GM18508 (cell line): ENCODE measurements around the gene FUT8.
"Not testable (repeated sequence)": the region's sequence is repeated elsewhere in the genome, so short reads cannot be mapped to it uniquely, and the experiment has no call there.

Experiments used
- ATAC-seq: cut with Tn5 transposase; IDR thresholded peaks from one replicate; pipeline ENCODE4 v1.9.1; 2021; ENCODE audit warnings: moderate number of reproducible peaks; ENCODE audit not compliant: insufficient read depth, unreplicated experiment

The FUT8 gene

DNA sequence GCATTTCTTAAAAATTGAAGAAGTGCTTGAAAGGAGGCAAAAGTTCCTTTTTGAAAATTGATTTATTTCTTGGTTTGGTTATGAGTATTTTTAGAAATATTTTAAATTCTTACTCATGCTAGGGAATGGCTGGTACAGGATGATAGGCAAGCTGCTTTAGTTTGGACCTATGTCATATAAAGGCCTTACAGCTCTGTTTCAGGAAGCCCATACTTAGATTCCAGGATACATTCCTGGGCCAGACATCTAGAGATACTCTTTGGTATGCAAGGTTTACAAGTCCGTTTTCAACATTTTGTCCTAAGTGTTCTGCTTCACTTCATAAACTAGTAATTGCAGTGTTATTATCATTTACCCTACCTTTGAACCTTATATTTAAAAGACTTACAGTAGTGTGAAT is 186.8 kb downstream of the FUT8 start:
- ATAC-seq = no peak

DNA sequence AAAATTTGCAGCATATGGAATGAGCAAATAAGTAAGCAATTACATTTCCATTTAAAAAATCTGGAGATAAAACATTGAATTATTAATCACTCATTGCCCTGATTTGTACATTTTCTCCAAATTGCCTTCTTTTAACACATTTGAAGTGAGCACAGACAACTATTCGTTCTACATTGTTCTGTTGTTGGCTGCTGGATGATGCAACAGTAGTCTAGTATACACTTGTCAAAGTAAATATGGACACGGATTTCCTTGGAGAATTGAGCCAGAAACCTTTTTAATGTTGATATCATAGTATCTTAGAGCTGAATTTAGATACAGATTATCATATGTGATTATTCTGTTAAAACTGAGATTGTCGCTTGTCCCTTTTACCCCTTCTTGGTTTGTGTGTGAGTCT is 188.2 kb downstream of the FUT8 start:
- ATAC-seq = no peak

GRCh38 chr14:65604535-65604934 is 192.0 kb downstream of the FUT8 start:
- ATAC-seq = no peak

- ATAC-seq = no peak
These were observed 192.4 kb downstream of the FUT8 start for GRCh38 chr14:65604936-65605335.

DNA sequence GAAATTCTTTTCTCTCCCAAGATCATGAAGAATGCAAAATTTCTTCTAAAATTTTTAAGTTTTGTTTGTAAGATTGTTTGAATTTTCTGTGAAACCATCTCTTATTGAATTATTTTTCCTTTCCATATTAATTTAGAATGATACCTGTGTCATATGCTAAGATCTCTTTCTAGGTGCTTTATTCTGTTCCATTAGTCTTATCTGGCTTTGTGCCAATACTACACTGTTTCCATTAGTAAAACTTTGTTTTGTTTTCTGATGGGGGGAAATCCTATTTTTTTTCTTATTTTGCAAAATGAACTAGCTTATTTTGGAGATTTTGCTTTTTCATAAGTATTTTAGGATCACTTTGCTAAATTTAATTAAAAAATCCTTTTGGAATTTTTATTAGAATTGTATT is 193.9 kb downstream of the FUT8 start:
- no peak for ATAC-seq

- no peak for ATAC-seq
These were observed 200.7 kb downstream of the FUT8 start for GRCh38 chr14:65613131-65613650.

- ATAC-seq = no peak
These were observed 206.5 kb downstream of the FUT8 start for GRCh38 chr14:65618996-65619395.

- no peak for ATAC-seq
These were observed 207.7 kb downstream of the FUT8 start for GRCh38 chr14:65620195-65620594.

- ATAC-seq = no peak
These were observed 210.2 kb downstream of the FUT8 start for GRCh38 chr14:65622703-65623102.

GRCh38 chr14:65623759-65624158 is 211.2 kb downstream of the FUT8 start:
- ATAC-seq = no peak

GRCh38 chr14:65627315-65627714 is 214.8 kb downstream of the FUT8 start:
- ATAC-seq = no peak

GRCh38 chr14:65628664-65629063 is 216.1 kb downstream of the FUT8 start:
- ATAC-seq = no peak

GRCh38 chr14:65631040-65631439 is 218.5 kb downstream of the FUT8 start:
- no peak for ATAC-seq

DNA sequence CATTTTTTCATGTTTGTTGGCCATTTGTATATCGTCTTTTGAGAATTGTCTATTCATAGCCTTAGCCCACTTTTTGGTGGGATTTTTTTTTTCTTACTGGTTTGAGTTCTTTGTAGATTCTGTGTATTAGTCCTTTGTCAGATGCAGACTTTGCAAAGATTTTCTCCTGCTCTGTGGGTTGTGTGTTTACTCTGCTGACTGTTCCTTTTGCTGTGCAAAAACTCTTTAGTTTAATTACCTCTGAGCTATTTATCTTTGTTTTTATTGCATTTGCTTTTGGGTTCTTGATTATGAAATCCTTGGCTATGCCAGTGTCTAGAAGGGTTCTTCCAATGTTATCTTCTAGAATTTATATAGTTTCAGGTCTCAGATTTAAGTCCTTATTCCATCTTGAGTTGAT is 220.0 kb downstream of the FUT8 start:
- no peak for ATAC-seq

DNA sequence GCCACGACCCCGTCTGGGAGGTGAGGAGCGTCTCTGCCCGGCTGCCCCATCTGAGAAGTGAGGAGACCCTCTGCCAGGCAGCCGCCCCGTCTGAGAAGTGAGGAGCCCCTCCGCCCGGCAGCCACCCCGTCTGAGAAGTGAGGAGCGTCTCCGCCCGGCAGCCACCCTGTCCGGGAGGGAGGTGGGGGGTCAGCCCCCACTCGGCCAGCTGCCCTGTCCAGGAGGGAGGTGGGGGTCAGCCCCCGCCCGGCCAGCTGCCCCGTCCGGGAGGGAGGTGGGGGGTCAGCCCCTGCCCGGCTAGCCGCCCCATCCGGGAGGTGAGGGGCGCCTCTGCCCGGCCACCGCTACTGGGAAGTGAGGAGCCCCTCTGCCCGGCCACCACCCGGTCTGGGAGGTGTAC is 221.1 kb downstream of the FUT8 start:
- ATAC-seq = not testable (repeated sequence)

GRCh38 chr14:65637780-65638179 is 225.2 kb downstream of the FUT8 start:
- no peak for ATAC-seq

GRCh38 chr14:65639216-65639615 is 226.7 kb downstream of the FUT8 start:
- no peak for ATAC-seq

DNA sequence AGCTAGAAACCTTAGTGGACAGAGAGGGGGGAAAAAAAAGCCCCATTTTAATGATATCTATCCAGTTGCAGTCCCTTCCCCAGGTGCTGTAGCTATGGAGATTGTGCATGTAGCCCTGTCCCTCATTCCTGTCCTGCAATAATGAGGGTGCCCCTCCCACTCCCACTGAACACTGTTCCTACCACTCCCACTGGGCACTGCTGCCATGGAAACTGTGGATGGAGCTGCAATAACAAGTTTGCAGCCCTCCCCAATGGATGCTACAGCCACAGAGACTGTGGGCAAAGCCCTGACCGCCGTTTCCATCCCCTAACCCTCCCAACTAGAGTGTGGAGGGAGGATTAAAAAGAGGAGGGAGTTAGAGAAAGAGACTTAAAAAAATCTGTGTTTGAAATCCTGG is 238.3 kb downstream of the FUT8 start:
- ATAC-seq = no peak

GRCh38 chr14:65656554-65656953 is 244.0 kb downstream of the FUT8 start:
- no peak for ATAC-seq

GRCh38 chr14:65658202-65658601 is 245.7 kb downstream of the FUT8 start:
- no peak for ATAC-seq

DNA sequence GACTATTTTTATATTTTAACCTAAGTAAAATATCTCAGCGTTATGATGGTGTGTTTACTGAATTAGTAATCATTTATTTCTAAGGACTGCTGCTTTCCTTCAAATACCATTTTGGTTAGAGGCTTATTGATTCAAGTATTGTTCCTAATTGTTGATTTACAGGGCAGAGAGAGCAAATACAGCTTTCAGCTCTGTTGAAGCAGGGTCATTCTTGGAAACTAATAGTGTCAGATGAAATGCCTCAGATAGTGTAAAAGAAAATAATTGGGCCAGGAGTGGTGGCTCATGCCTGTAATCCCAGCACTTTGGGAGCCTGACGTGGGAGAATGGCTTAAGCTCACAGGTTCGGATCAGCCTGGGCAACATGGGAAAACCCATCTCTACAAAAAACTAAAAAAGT is 249.3 kb downstream of the FUT8 start:
- no peak for ATAC-seq

GRCh38 chr14:65664436-65664835 is 251.9 kb downstream of the FUT8 start:
- ATAC-seq = no peak
